Hepatocyte (in vitro differentiated cells): ENCODE data around the gene FOXRED1.

Experiments
- CTCF ChIP-seq: fragments of 200-600 bp; sonication (generic); IDR thresholded peaks from 2 replicates; pipeline ENCODE4 v1.5.1; 2016; ENCODE audit warnings: antibody characterized with exemption, mild to moderate bottlenecking; ENCODE audit not compliant: poor library complexity
- EZH2 ChIP-seq: fragments of 200-600 bp; sonication (generic); IDR thresholded peaks from 2 replicates; pipeline ENCODE4 v1.6.1; 2016; ENCODE audit warnings: antibody characterized with exemption, mild to moderate bottlenecking, borderline replicate concordance

GRCh38 chr11:126246636-126247035 is 22.3 kb upstream of the FOXRED1 start:
- TF ChIP-seq EZH2 (no peak), CTCF (no peak)
